B cell (primary cell): ENCODE data around the gene RCBTB1.

Experiments used
- CTCF ChIP-seq: fragments of 200-600 bp; IDR thresholded peaks from one replicate; pipeline ENCODE4 v1.8.0; 2022; ENCODE audit warnings: antibody characterized with exemption, mild to moderate bottlenecking
- EZH2 ChIP-seq: IDR thresholded peaks from 2 replicates; pipeline ENCODE4 v1.6.1; 2012; ENCODE audit warnings: borderline replicate concordance, low read depth, mild to moderate bottlenecking, moderate library complexity, low read length; ENCODE audit not compliant: insufficient read depth, poor library complexity, severe bottlenecking

GRCh38 chr13:49499889-49500660, 85.3 kb downstream of the RCBTB1 start:
- TF ChIP-seq EZH2 (no peak), CTCF (no peak)
